Sigmoid colon (tissue), 3 donors: Measurements from ENCODE around the gene DOCK1.

Source experiments
- CTCF ChIP-seq, 4 experiments: fragments of 450-650 bp in 3 of 4; fragments of 200-600 bp in 1 of 4; IDR thresholded peaks; one replicate each; pipeline ENCODE4 v1.5.1; 2016 to 2019; ENCODE audit warnings: antibody characterized with exemption in 4 of 4, mild to moderate bottlenecking in 3 of 4, moderate library complexity in 2 of 4
- POLR2A ChIP-seq, 2 donors: fragments of 450-650 bp; IDR thresholded peaks; one replicate each; pipeline ENCODE4 v1.6.1; 2016; ENCODE audit warnings: antibody characterized with exemption in 2 of 2, mild to moderate bottlenecking in 2 of 2, moderate library complexity in 2 of 2

GRCh38 chr10:126880926-126881325 is 24.3 kb upstream of the DOCK1 start:
- TF ChIP-seq POLR2A (IDR thresholded peaks at IDR 0.05) (no peak), CTCF (IDR thresholded peaks at IDR 0.05) (no peak)
